ENCODE results near the gene TRPM2.

GRCh38 chr21:44379991-44380865, 26.8 kb downstream of the TRPM2 start:
- TF ChIP-seq, protein P1, sequence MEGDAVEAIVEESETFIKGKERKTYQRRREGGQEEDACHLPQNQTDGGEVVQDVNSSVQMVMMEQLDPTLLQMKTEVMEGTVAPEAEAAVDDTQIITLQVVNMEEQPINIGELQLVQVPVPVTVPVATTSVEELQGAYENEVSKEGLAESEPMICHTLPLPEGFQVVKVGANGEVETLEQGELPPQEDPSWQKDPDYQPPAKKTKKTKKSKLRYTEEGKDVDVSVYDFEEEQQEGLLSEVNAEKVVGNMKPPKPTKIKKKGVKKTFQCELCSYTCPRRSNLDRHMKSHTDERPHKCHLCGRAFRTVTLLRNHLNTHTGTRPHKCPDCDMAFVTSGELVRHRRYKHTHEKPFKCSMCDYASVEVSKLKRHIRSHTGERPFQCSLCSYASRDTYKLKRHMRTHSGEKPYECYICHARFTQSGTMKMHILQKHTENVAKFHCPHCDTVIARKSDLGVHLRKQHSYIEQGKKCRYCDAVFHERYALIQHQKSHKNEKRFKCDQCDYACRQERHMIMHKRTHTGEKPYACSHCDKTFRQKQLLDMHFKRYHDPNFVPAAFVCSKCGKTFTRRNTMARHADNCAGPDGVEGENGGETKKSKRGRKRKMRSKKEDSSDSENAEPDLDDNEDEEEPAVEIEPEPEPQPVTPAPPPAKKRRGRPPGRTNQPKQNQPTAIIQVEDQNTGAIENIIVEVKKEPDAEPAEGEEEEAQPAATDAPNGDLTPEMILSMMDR (IDR thresholded peaks at IDR 0.05) = no peak
- TF ChIP-seq POLR2A (IDR thresholded peaks at IDR 0.05) = no peak
